IMR-90 (cell line): Measurements from ENCODE around the gene PMPCB. TPM values are rescaled to one million over a fixed set of nuclear protein-coding genes. Genes with fewer than 3 reads are reported as not detected.

Experiments
- ATAC-seq: fragments of 200-7000 bp; cut with Tn5 transposase; 2 replicates; pipeline ENCODE4 v1.9.1; 2020; ENCODE audit warnings: low read depth, mild to moderate bottlenecking, moderate library complexity
- BruUV-seq: library from RNA; stranded (reverse); fragments of 400-500 nt; replicated peaks from 2 replicates; lab custom pipeline; 2021; lab: Mats Ljungman, UMichigan
- CTCF ChIA-PET: fragments of 300-600 bp; formaldehyde crosslinking; extraction: SDS; loops from one replicate; lab custom pipeline; 2021; ENCODE audit warnings: antibody characterized with exemption; lab: Yijun Ruan, JAX
- POLR2A ChIA-PET: fragments of 300-600 bp; sonication (Branson Sonifier 250); formaldehyde crosslinking; loops from one replicate; lab custom pipeline; 2022; ENCODE audit warnings: antibody characterized with exemption; ENCODE audit not compliant: unreplicated experiment; lab: Charles Lee
- DNase-seq: peaks from one replicate; pipeline ENCODE4 v3.0.0; 2013
- H2AFZ ChIP-seq: replicated peaks from 2 replicates; pipeline ENCODE3; 2013; ENCODE audit warnings: low read length, mild to moderate bottlenecking; ENCODE audit not compliant: poor library complexity
- H2AK5ac ChIP-seq: 2 replicates; pipeline ENCODE4 v1.6.1; 2013; ENCODE audit warnings: low read depth, low read length, inconsistent platforms
- H2AK9ac ChIP-seq: replicated peaks from 2 replicates; pipeline ENCODE3; 2013; ENCODE audit warnings: mild to moderate bottlenecking, low read depth, low read length, moderate library complexity; ENCODE audit not compliant: poor library complexity
- H2BK120ac ChIP-seq: 2 replicates; pipeline ENCODE4 v1.6.1; 2013; ENCODE audit warnings: low read depth, low read length, inconsistent platforms
- H2BK15ac ChIP-seq: 3 replicates; pipeline ENCODE4 v1.6.1; 2013; ENCODE audit warnings: low read depth, low read length, inconsistent platforms
- H2BK20ac ChIP-seq: 2 replicates; pipeline ENCODE4 v1.6.1; 2013; ENCODE audit warnings: low read depth, mild to moderate bottlenecking, inconsistent platforms, low read length, moderate library complexity
- H2BK5ac ChIP-seq: 2 replicates; pipeline ENCODE4 v1.6.1; 2013; ENCODE audit warnings: mild to moderate bottlenecking, low read depth, low read length, inconsistent platforms; ENCODE audit not compliant: poor library complexity, severe bottlenecking
- H3K14ac ChIP-seq: replicated peaks from 2 replicates; pipeline ENCODE4 v1.6.1; 2013; ENCODE audit warnings: low read depth, low read length, inconsistent platforms
- H3K18ac ChIP-seq: 2 replicates; pipeline ENCODE4 v1.6.1; 2013; ENCODE audit warnings: low read depth, low read length, control low read depth
- H3K23ac ChIP-seq: 2 replicates; pipeline ENCODE4 v1.6.1; 2013; ENCODE audit warnings: low read depth, low read length, inconsistent platforms
- H3K27ac ChIP-seq: 2 replicates; pipeline ENCODE4 v1.5.1; 2013; ENCODE audit warnings: mild to moderate bottlenecking, control low read depth, low read length; ENCODE audit not compliant: insufficient read depth
- H3K27me3 ChIP-seq: 2 replicates; pipeline ENCODE4 v1.6.1; 2013; ENCODE audit warnings: low read length; ENCODE audit not compliant: control insufficient read depth, insufficient read depth
- H3K36me3 ChIP-seq: 2 replicates; pipeline ENCODE4 v1.6.1; 2013; ENCODE audit warnings: low read length, mixed read lengths; ENCODE audit not compliant: control insufficient read depth, insufficient read depth
- H3K4ac ChIP-seq: 2 replicates; pipeline ENCODE4 v1.6.1; 2013; ENCODE audit warnings: low read depth, low read length, inconsistent platforms
- H3K4me1 ChIP-seq: 2 replicates; pipeline ENCODE4 v1.6.1; 2013; ENCODE audit warnings: low read length, mixed read lengths; ENCODE audit not compliant: control insufficient read depth, insufficient read depth
- H3K4me2 ChIP-seq: 2 replicates; pipeline ENCODE4 v1.6.1; 2013; ENCODE audit warnings: low read depth, mild to moderate bottlenecking, control low read depth, low read length, moderate library complexity
- H3K4me3 ChIP-seq: 2 replicates; pipeline ENCODE4 v1.5.1; 2013; ENCODE audit warnings: low read depth, mild to moderate bottlenecking, control low read depth, low read length, moderate library complexity; ENCODE audit not compliant: insufficient read depth
- H3K56ac ChIP-seq: 2 replicates; pipeline ENCODE4 v1.6.1; 2013; ENCODE audit warnings: low read length, inconsistent platforms; ENCODE audit not compliant: insufficient read depth; ENCODE audit errors: extremely low read depth
- H3K79me1 ChIP-seq, 2 experiments: 2 replicates each; pipeline ENCODE4 v1.6.1; 2013; ENCODE audit warnings: low read length in 2 of 2, inconsistent platforms in 1 of 2, low read depth in 1 of 2
- H3K9ac ChIP-seq: 2 replicates; pipeline ENCODE4 v1.6.1; 2013; ENCODE audit warnings: low read depth, low read length, control low read depth
- H3K9me1 ChIP-seq: 2 replicates; pipeline ENCODE4 v1.6.1; 2013; ENCODE audit warnings: low read length, inconsistent platforms; ENCODE audit not compliant: insufficient read depth
- H3K9me3 ChIP-seq: 2 replicates; pipeline ENCODE4 v1.6.1; 2013; ENCODE audit warnings: low read length; ENCODE audit not compliant: control insufficient read depth, insufficient read depth
- H4K20me1 ChIP-seq: 2 replicates; pipeline ENCODE4 v1.6.1; 2013; ENCODE audit warnings: low read length, inconsistent platforms; ENCODE audit not compliant: insufficient read depth
- H4K5ac ChIP-seq: 2 replicates; pipeline ENCODE4 v1.6.1; 2013; ENCODE audit warnings: mild to moderate bottlenecking, low read depth, low read length, control low read depth
- H4K8ac ChIP-seq, 2 experiments: 2 replicates each; pipeline ENCODE4 v1.6.1; 2013; ENCODE audit warnings: low read depth in 2 of 2, low read length in 2 of 2, control low read depth in 1 of 2, inconsistent platforms in 1 of 2
- H4K91ac ChIP-seq: 2 replicates; pipeline ENCODE4 v1.6.1; 2013; ENCODE audit warnings: low read depth, low read length, inconsistent platforms; ENCODE audit not compliant: insufficient read depth
- BHLHE40 ChIP-seq: fragments of 150-350 bp; IDR thresholded peaks from 2 replicates; pipeline ENCODE4 v1.6.1; 2016; ENCODE audit warnings: mild to moderate bottlenecking, low read depth, low read length
- CEBPB ChIP-seq: IDR thresholded peaks from 2 replicates; pipeline ENCODE4 v1.6.1; 2012; ENCODE audit warnings: low read depth, low read length, improper control_type of control experiment
- CHD1 ChIP-seq: IDR thresholded peaks from 2 replicates; pipeline ENCODE4 v1.6.1; 2012; ENCODE audit warnings: low read depth, low read length, improper control_type of control experiment
- FOS ChIP-seq: fragments of 150-350 bp; IDR thresholded peaks from 2 replicates; pipeline ENCODE4 v1.6.1; 2016; ENCODE audit warnings: low read depth, low read length
- MAFK ChIP-seq: IDR thresholded peaks from 2 replicates; pipeline ENCODE4 v1.6.1; 2012; ENCODE audit warnings: low read depth, low read length, improper control_type of control experiment
- MAZ ChIP-seq: IDR thresholded peaks from 2 replicates; pipeline ENCODE4 v1.6.1; 2012; ENCODE audit warnings: low read depth, mild to moderate bottlenecking, low read length, improper control_type of control experiment, moderate library complexity, borderline replicate concordance
- MXI1 ChIP-seq: IDR thresholded peaks from 2 replicates; pipeline ENCODE4 v1.6.1; 2012; ENCODE audit warnings: low read depth, mild to moderate bottlenecking, low read length, moderate library complexity, borderline replicate concordance
- NFE2L2 ChIP-seq: fragments of 150-350 bp; IDR thresholded peaks from 2 replicates; pipeline ENCODE4 v1.6.1; 2016; ENCODE audit warnings: low read depth, mild to moderate bottlenecking, low read length
- POLR2A ChIP-seq: IDR thresholded peaks from 2 replicates; pipeline ENCODE4 v1.6.1; 2012; ENCODE audit warnings: mild to moderate bottlenecking, low read depth, low read length
- RAD21 ChIP-seq: IDR thresholded peaks from 2 replicates; pipeline ENCODE4 v1.6.1; 2012; ENCODE audit warnings: low read length, improper control_type of control experiment
- RCOR1 ChIP-seq: IDR thresholded peaks from 2 replicates; pipeline ENCODE4 v1.6.1; 2012; ENCODE audit warnings: mild to moderate bottlenecking, low read length, improper control_type of control experiment; ENCODE audit not compliant: insufficient replicate concordance
- RFX5 ChIP-seq: IDR thresholded peaks from 2 replicates; pipeline ENCODE4 v1.8.0; 2012; ENCODE audit warnings: low read depth, mild to moderate bottlenecking, low read length, moderate library complexity
- SMC3 ChIP-seq: fragments of 150-350 bp; IDR thresholded peaks from 2 replicates; pipeline ENCODE4 v1.6.1; 2016; ENCODE audit warnings: low read depth, mild to moderate bottlenecking, antibody characterized with exemption, low read length, moderate library complexity
- USF2 ChIP-seq: fragments of 150-350 bp; IDR thresholded peaks from 2 replicates; pipeline ENCODE4 v1.6.1; 2017; ENCODE audit warnings: mild to moderate bottlenecking, antibody characterized with exemption, low read length, low read depth
- WGBS, 2 experiments: methylation state at CpG; one replicate each; pipeline versions ENCODE4 v1.1.5 to v1.1.7; 2013; ENCODE audit warnings: missing lambda C conversion rate in 2 of 2; ENCODE audit not compliant: insufficient read length in 1 of 2; ENCODE audit errors: extremely low coverage in 2 of 2; 5-methylcytosine and 5-hydroxymethylcytosine counted together
- dilution Hi-C: fragments of 300-500 bp; cut with HindIII; formaldehyde crosslinking; loops from one replicate; pipeline ENCODE4 v1.14.3; 2018; ENCODE audit warnings: low sequenced_read_pairs; ENCODE audit not compliant: unreplicated experiment
- in situ Hi-C: fragments of 300-500 bp; cut with MboI; formaldehyde crosslinking; loops from 3 replicates; pipeline ENCODE4 v1.14.3; 2019; ENCODE audit warnings: low sequenced_read_pairs, inconsistent platforms, mixed read lengths
- intact Hi-C: fragments of 100-400 bp; cut with micrococcal nuclease; formaldehyde crosslinking; loops from 2 replicates; pipeline ENCODE4 v1.10.0; 2022
- polyA plus RNA-seq, 3 experiments: library from polyadenylated mRNA; depleted of rRNA; stranded (reverse); fragments of >200 nt; gene quantifications; 2 replicates each; pipeline ENCODE4 v1.2.3, GENCODE V29; 2012; ENCODE audit warnings: low replicate concordance in 1 of 3
- total RNA-seq: library from RNA; depleted of rRNA; stranded (reverse); fragments of >200 nt; gene quantifications from 2 replicates; pipeline ENCODE4 v1.2.3, GENCODE V29; 2012
- TF ChIP-seq, protein P1 (sequence below): conservative IDR thresholded peaks from 2 replicates; pipeline ENCODE4 v1.5.1; 2012; ENCODE audit warnings: mild to moderate bottlenecking, low read depth, low read length, improper control_type of control experiment
- TF ChIP-seq, protein P2 (sequence below): fragments of 150-350 bp; IDR thresholded peaks from 2 replicates; pipeline ENCODE4 v1.6.1; 2016; ENCODE audit warnings: low read depth, mild to moderate bottlenecking, low read length, moderate library complexity, borderline replicate concordance

PMPCB gene
- total and polyA plus RNA-seq, 2 of the 4 experiments (the other 2 are of a cell fraction): 50.4 to 72.8 TPM

- no peak overlapping the region for H3K9ac ChIP-seq
- DNase-seq (no peak), ATAC-seq (no peak)
- CTCF ChIA-PET: no interaction called here
- H3K56ac ChIP-seq: no peak overlapping the region
- H4K20me1 ChIP-seq: peaks cover 7% of the 10 kb centered on the region; the same call in 1 of the 2 replicates
- no peaks in the 10 kb centered on the region for H3K27me3 ChIP-seq
- no peaks in the 10 kb centered on the region for H3K9me3 ChIP-seq
- H3K36me3 ChIP-seq: peaks cover 36% of the 10 kb centered on the region
- H3K18ac ChIP-seq: no peak overlapping the region
- no peak overlapping the region for H3K14ac ChIP-seq
- no peak overlapping the region for H3K4ac ChIP-seq
- no peak overlapping the region for H4K8ac ChIP-seq
- no peak overlapping the region for H2AK5ac ChIP-seq
- no peak overlapping the region for H2BK15ac ChIP-seq
- intact Hi-C loops (no loop called here), in situ Hi-C loops (no loop called here), dilution Hi-C loops (no loop called here)
- H3K9me1 ChIP-seq: 0 out of 2 replicates have a peak, but pooled peaks cover 2% of the 10 kb centered on the region
- H3K27ac ChIP-seq: no peak overlapping the region
- TF ChIP-seq, protein P1, sequence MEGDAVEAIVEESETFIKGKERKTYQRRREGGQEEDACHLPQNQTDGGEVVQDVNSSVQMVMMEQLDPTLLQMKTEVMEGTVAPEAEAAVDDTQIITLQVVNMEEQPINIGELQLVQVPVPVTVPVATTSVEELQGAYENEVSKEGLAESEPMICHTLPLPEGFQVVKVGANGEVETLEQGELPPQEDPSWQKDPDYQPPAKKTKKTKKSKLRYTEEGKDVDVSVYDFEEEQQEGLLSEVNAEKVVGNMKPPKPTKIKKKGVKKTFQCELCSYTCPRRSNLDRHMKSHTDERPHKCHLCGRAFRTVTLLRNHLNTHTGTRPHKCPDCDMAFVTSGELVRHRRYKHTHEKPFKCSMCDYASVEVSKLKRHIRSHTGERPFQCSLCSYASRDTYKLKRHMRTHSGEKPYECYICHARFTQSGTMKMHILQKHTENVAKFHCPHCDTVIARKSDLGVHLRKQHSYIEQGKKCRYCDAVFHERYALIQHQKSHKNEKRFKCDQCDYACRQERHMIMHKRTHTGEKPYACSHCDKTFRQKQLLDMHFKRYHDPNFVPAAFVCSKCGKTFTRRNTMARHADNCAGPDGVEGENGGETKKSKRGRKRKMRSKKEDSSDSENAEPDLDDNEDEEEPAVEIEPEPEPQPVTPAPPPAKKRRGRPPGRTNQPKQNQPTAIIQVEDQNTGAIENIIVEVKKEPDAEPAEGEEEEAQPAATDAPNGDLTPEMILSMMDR: no peak
- TF ChIP-seq RFX5 (no peak), RAD21 (no peak), BHLHE40 (no peak), USF2 (no peak), FOS (no peak), RCOR1 (no peak), NFE2L2 (no peak), CHD1 (no peak), MXI1 (no peak), POLR2A (no peak), SMC3 (no peak), CEBPB (no peak), MAFK (no peak), MAZ (no peak)
- TF ChIP-seq, protein P2, sequence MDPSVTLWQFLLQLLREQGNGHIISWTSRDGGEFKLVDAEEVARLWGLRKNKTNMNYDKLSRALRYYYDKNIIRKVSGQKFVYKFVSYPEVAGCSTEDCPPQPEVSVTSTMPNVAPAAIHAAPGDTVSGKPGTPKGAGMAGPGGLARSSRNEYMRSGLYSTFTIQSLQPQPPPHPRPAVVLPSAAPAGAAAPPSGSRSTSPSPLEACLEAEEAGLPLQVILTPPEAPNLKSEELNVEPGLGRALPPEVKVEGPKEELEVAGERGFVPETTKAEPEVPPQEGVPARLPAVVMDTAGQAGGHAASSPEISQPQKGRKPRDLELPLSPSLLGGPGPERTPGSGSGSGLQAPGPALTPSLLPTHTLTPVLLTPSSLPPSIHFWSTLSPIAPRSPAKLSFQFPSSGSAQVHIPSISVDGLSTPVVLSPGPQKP: no peak
- no peak overlapping the region for H2BK5ac ChIP-seq
- H2AK9ac ChIP-seq: no peak overlapping the region
- WGBS, 2 experiments: no CpG with 5 or more reads among the region's 2 CpGs
- BruUV-seq: no TSS peak
- no peak overlapping the region for H3K4me3 ChIP-seq
- no peak overlapping the region for H2BK120ac ChIP-seq
- no peak overlapping the region for H2BK20ac ChIP-seq
- H2AFZ ChIP-seq: no peak overlapping the region
- no peak overlapping the region for H4K5ac ChIP-seq
- no peak overlapping the region for H3K23ac ChIP-seq
- POLR2A ChIA-PET: no interaction called here
- H3K79me1 ChIP-seq: peaks cover 17 to 25% of the 10 kb centered on the region in 2 experiments; a peak in 3 of 4 replicates
- no peak overlapping the region for H4K91ac ChIP-seq
- peaks cover 2% of the 10 kb centered on the region; the same call in 1 of the 2 replicates for H3K4me1 ChIP-seq
- no peak overlapping the region for H3K4me2 ChIP-seq
These were observed 39.5 kb downstream of the PMPCB start for GRCh38 chr7:103336761-103337160.
